Ishikawa (cell line): ENCODE results near the gene SLC35E1.

Experiments
- CEBPB ChIP-seq: IDR thresholded peaks from 2 replicates; pipeline ENCODE4 v1.6.1; 2012
- CREB1 ChIP-seq: IDR thresholded peaks from 2 replicates; pipeline ENCODE4 v1.6.1; 2012; ENCODE audit warnings: low read depth
- EGR1 ChIP-seq: IDR thresholded peaks from 2 replicates; pipeline ENCODE4 v1.6.1; 2012
- EP300 ChIP-seq: IDR thresholded peaks from 2 replicates; pipeline ENCODE4 v1.6.1; 2012; ENCODE audit warnings: borderline replicate concordance
- FOXM1 ChIP-seq: IDR thresholded peaks from 2 replicates; pipeline ENCODE4 v1.6.1; 2012; ENCODE audit warnings: low read depth, borderline replicate concordance
- MAX ChIP-seq: IDR thresholded peaks from 2 replicates; pipeline ENCODE4 v1.6.1; 2012
- NFIC ChIP-seq: IDR thresholded peaks from 2 replicates; pipeline ENCODE4 v1.6.1; 2012
- RAD21 ChIP-seq: IDR thresholded peaks from 2 replicates; pipeline ENCODE4 v1.6.1; 2012; ENCODE audit warnings: low read depth
- REST ChIP-seq: IDR thresholded peaks from 2 replicates; pipeline ENCODE4 v1.6.1; 2012; ENCODE audit warnings: low read depth, mild to moderate bottlenecking
- TAF1 ChIP-seq: IDR thresholded peaks from 2 replicates; pipeline ENCODE4 v1.6.1; 2012; ENCODE audit warnings: low read depth, mild to moderate bottlenecking
- TCF12 ChIP-seq: IDR thresholded peaks from 2 replicates; pipeline ENCODE4 v1.6.1; 2012; ENCODE audit warnings: low read depth
- TEAD4 ChIP-seq: IDR thresholded peaks from 2 replicates; pipeline ENCODE4 v1.6.1; 2012
- USF1 ChIP-seq: IDR thresholded peaks from 2 replicates; pipeline ENCODE4 v1.6.1; 2012
- YY1 ChIP-seq: IDR thresholded peaks from 2 replicates; pipeline ENCODE4 v1.6.1; 2012; ENCODE audit warnings: low read depth
- ZBTB7A ChIP-seq: IDR thresholded peaks from 2 replicates; pipeline ENCODE4 v1.6.1; 2012; ENCODE audit warnings: low read depth

Gene SLC35E1

GRCh38 chr19:16581145-16581970, 9.1 kb upstream of the SLC35E1 start:
- TF ChIP-seq TCF12, result no peak
- TF ChIP-seq EGR1, result no peak
- TF ChIP-seq CREB1, result no peak
- TF ChIP-seq REST, result no peak
- TF ChIP-seq NFIC, result no peak
- TF ChIP-seq ZBTB7A, result no peak
- no peak for TF ChIP-seq EP300
- no peak for TF ChIP-seq MAX
- TF ChIP-seq TAF1, result no peak
- no peak for TF ChIP-seq YY1
- no peak for TF ChIP-seq TEAD4
- TF ChIP-seq RAD21, result no peak
- TF ChIP-seq USF1, result no peak
- no peak for TF ChIP-seq CEBPB
- TF ChIP-seq FOXM1, result no peak

- no peak for TF ChIP-seq CREB1
- TF ChIP-seq CEBPB, result no peak
- TF ChIP-seq EGR1, result no peak
- TF ChIP-seq EP300, result no peak
- no peak for TF ChIP-seq YY1
- TF ChIP-seq MAX, result no peak
- TF ChIP-seq FOXM1, result no peak
- no peak for TF ChIP-seq REST
- TF ChIP-seq TAF1, result no peak
- no peak for TF ChIP-seq RAD21
- TF ChIP-seq TEAD4, result no peak
- no peak for TF ChIP-seq TCF12
- no peak for TF ChIP-seq ZBTB7A
These were observed 7.2 kb upstream of the SLC35E1 start for GRCh38 chr19:16579381-16579780.

GRCh38 chr19:16577531-16577985, 5.3 kb upstream of the SLC35E1 start:
- TF ChIP-seq TCF12, result no peak
- no peak for TF ChIP-seq TEAD4
- TF ChIP-seq CREB1, result no peak
- TF ChIP-seq ZBTB7A, result no peak
- no peak for TF ChIP-seq REST
- no peak for TF ChIP-seq EP300
- TF ChIP-seq NFIC, result no peak
- TF ChIP-seq FOXM1, result no peak
- no peak for TF ChIP-seq MAX
- no peak for TF ChIP-seq TAF1
- TF ChIP-seq YY1, result no peak
- TF ChIP-seq EGR1, result no peak
- no peak for TF ChIP-seq RAD21
- TF ChIP-seq CEBPB, result no peak
- TF ChIP-seq USF1, result no peak
